D721Med (cell line): ENCODE measurements around the gene CDH13.

Experiments used
- DNase-seq: peaks from one replicate; pipeline ENCODE4 v3.0.0; 2011; ENCODE audit warnings: low spot score; ENCODE audit not compliant: insufficient read length
- FAIRE-seq: peaks from 2 replicates; lab custom pipeline; 2011; peaks lifted over from hg19 to GRCh38; lab: Jason Lieb, UNC
- CTCF ChIP-seq: IDR thresholded peaks from 2 replicates; pipeline ENCODE4 v1.5.1; 2012; ENCODE audit warnings: mild to moderate bottlenecking, control low read depth; ENCODE audit not compliant: insufficient read depth; ENCODE audit errors: missing control alignments

Gene CDH13

GRCh38 chr16:83134638-83135037 is 507.9 kb downstream of the CDH13 start:
- no peak for TF ChIP-seq CTCF
- DNase-seq = no peak
- no peak for FAIRE-seq

GRCh38 chr16:83136419-83136818 is 509.6 kb downstream of the CDH13 start:
- no peak for TF ChIP-seq CTCF
- FAIRE-seq (no peak), DNase-seq (no peak)

GRCh38 chr16:83136924-83137323 is 510.2 kb downstream of the CDH13 start:
- DNase-seq (no peak), FAIRE-seq (no peak)
- TF ChIP-seq CTCF = no peak

GRCh38 chr16:83137326-83137781 is 510.6 kb downstream of the CDH13 start:
- DNase-seq = no peak
- FAIRE-seq = no peak
- no peak for TF ChIP-seq CTCF

GRCh38 chr16:83137894-83138293 is 511.1 kb downstream of the CDH13 start:
- no peak for FAIRE-seq

GRCh38 chr16:83138512-83138911 is 511.7 kb downstream of the CDH13 start:
- no peak for FAIRE-seq
- no peak for TF ChIP-seq CTCF

More at GRCh38 chr16:83137894-83138293, 511.1 kb downstream of the CDH13 start:
- TF ChIP-seq CTCF = no peak
- DNase-seq = no peak

GRCh38 chr16:83138976-83139690 is 512.4 kb downstream of the CDH13 start:
- no peak for FAIRE-seq
- no peak for TF ChIP-seq CTCF
- no peak for DNase-seq

More at GRCh38 chr16:83138512-83138911, 511.7 kb downstream of the CDH13 start:
- no peak for DNase-seq
